ENCODE measurements around the gene PCSK2.

The PCSK2 gene

DNA sequence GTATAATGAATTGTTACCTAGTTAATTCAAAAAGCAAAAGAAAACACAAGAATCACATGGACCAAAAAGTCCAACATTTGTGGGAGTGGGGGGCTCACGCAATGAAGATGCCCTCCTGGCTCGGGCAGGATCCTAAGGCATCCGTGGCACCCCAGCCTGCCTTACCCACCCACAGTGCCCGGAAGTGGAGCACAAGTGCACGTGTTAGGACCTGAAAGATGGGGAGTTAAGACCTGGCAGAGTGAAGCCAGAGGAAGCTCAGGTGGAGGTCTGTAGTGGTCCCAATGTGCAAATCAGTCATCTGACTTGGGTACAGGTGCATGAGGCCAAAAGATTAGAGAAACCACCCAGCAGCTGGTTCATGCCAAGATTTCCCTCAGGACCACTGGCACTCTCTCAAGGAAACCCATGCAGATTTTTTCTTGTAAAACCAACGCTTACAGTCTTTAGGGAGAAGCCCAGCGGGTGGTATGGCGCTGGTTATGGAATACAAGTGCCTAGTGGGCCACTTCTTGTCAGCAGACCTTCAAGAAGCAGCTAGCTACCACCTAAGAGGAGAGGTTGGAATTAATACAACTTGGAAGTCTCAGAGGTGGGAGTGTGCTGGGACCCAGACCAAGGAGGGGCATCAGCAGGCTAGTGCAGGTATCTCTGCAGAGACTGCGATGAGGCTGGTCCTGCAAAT, 262.2 kb downstream of the PCSK2 start:
- DNase-seq, result no peak

- no peak for DNase-seq
Measured at GRCh38 chr20:17490501-17490900, 263.7 kb downstream of the PCSK2 start.

GRCh38 chr20:17491041-17491440, 264.2 kb downstream of the PCSK2 start:
- no peak for DNase-seq

GRCh38 chr20:17491488-17491887, 264.6 kb downstream of the PCSK2 start:
- no peak for DNase-seq

- DNase-seq, result no peak
Measured at GRCh38 chr20:17493173-17493572, 266.3 kb downstream of the PCSK2 start.

GRCh38 chr20:17494201-17494600, 267.4 kb downstream of the PCSK2 start:
- no peak for DNase-seq

- DNase-seq, result no peak
Measured at GRCh38 chr20:17495826-17496225, 269.0 kb downstream of the PCSK2 start.

DNA sequence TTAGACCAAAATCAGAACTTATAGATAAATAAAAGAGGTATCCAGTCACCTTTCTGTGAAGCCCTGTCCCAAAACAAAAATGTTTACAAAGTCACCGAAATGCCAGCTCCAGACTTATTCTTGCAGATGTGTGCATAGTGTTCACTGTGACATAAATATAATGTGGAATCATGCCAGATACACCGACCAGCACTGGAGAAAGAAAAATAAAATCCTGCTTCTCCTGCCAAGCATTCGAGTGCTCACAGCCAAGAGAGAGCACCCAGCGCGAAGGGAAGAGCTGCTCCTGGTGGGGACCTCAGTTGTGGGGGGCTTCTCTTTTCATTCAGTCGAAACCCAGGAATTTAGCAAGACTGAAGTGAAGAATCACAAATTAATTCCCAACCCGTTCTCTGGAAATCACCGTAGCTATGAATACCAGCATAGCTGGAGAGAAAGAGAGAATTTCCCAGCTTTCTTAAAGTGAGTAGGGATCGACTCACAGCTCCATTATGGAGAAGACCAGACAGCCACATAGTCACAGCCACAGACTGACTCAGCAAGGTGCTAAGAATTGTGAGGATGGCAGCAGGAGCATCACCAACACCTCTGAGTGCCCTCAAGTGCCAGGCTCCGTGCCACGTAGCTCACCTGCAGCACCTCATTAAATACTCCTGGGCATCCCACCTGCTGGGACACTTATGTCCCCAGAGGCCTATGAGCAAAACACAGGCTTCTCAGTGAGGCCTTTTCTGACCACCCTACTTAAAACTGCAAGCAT, 271.2 kb downstream of the PCSK2 start:
- DNase-seq, result no peak

DNA sequence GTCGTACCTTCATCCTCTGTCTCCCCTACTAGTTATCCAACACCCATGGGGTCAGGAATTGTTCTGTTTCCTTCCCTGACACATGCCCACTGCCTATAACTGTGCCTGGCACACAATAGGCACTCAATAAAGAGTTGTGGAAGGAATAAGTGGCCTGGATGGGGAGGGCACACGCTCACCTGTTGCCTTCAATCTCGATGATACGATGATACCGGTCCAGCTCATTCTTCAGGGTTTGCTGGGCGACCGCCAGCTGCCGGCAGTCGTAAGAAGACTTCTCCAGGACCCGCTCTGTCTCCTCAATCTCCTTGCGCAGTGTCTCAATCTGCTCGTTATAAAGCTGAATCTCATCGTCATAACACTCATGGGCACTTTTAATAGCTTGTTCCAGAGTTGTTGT, 271.8 kb downstream of the PCSK2 start:
- no peak for DNase-seq

DNA sequence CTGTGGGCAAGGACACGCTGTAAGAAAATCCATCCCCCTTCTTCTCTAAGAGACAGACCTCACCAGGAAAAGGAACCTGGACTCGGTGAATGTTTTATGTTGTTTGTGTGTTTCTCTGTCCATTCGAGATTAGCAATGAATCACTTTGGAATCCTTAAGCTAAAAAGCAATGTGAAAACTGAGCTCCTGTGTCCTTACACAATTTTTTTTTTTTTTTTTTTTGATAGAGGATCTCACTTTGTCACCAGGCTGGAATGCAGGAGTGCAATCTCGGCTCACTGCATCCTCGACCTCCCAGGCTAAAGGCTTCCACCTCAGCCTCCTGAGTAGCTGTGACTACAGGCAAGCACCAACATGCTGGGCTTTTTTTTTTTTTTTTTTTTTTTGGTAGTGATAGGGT, 272.2 kb downstream of the PCSK2 start:
- no peak for DNase-seq

DNA sequence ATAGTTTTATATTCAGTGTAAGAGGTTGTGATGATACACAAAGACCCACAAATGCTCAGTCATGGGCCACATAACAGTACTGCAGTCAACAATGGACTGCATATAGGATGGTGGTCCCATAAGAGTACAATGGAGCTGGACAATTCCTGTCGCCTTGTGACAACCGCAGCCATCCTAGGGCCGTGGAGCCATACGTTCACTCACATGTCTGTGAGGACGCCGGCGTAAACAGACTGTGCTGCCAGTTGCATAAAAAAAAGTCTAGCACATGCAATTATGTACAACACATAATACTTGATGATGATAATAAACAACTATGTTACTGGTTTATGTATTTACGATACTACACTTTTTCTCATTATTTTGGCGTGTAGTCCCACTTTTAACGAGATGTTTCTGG, 273.4 kb downstream of the PCSK2 start:
- no peak for DNase-seq

- DNase-seq, result no peak
Measured at GRCh38 chr20:17500826-17501225, 274.0 kb downstream of the PCSK2 start.

- no peak for DNase-seq
Measured at GRCh38 chr20:17501701-17502100, 274.9 kb downstream of the PCSK2 start.

DNA sequence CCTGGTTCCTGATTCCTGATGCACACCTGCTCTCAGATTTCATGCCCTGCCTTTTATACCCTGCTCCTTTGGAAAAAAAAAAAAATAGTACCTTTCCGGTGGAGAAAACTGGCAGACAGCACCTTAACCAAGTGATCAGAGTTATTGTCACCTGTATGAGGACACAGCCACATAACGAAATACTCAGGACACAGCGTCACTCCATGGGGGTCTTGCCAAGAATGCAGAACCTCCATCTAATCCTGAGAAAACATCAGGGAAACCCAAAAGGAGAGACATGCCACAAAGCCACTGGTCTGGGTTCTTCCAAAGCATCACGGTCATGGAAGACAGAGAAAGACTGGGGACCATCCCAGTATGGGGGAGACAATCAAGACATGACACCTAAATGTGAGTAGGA, 275.3 kb downstream of the PCSK2 start:
- no peak for DNase-seq

DNA sequence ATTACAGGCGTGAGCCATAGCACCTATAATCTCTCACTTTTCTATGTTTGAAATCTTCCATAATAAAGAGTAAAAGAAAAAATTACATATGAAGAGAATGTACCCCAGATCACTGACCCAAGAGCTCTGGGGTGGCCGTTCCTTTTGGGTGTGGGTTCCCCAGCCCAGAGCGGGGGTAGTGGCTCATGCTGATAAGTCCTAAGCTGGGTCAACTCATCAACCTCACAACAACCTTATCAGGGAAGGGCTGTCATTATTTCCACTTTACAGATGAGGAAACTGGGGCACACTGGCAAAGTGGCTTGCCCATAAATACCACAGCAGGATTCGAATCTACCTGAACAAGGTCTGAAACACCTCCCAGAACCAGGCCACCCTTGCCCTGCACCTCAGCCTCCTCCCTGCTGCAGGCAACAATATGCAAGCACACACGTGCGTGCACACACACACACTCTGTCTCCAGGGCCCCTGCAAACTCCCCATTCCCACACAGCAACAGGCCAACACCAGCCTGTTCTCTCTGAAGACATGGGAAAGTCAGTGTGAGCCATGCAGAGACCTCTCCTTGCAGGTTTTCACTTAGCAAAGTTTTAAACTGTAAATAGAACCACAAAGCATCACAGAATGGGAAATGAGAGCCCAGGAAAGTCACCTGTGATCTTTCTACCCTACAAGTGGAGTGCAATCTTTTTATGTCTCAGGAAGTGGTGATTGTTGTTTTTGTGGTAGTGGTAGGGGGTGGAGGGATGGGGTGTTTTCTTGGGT, 276.6 kb downstream of the PCSK2 start:
- DNase-seq, result no peak

DNA sequence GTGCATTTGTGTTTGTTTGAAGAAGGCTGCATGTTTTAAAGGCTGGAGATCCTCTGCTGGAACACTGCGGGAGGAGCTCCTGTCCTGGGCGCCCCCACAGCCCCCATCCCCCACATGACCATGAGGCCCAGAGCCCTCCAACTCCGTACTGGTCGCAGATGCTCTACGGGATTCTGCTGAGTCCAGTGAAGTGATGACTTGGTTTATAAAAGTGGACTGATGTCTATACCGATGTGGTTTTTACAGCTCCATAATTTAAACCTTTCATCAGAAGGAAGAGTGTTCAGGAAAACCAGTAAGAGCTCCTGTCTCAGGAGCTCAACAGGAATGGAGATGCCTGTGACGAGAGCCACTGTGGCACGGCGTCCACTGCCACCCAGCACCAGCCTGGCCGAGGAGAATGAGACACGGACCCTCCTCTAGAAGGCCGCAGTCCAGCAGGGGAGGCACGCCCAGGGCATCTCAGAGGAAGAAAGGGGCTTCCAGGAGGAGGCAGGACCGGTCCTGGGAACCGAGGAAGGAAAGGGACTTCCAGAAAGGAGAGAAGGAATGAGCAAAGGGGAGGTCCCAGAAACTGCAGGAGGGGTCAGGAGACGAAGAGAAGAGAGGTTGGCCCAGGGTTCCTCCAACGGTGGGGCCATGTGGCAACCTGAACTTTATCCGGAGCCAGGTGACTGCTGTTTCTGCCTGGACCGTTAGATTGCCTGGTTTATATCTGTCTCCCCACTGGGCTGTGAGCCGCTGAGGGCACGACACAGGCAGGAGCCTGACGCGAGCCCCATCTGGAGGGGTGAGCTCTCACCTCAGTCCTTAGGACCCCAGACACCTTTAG, 277.4 kb downstream of the PCSK2 start:
- DNase-seq, result no peak

DNA sequence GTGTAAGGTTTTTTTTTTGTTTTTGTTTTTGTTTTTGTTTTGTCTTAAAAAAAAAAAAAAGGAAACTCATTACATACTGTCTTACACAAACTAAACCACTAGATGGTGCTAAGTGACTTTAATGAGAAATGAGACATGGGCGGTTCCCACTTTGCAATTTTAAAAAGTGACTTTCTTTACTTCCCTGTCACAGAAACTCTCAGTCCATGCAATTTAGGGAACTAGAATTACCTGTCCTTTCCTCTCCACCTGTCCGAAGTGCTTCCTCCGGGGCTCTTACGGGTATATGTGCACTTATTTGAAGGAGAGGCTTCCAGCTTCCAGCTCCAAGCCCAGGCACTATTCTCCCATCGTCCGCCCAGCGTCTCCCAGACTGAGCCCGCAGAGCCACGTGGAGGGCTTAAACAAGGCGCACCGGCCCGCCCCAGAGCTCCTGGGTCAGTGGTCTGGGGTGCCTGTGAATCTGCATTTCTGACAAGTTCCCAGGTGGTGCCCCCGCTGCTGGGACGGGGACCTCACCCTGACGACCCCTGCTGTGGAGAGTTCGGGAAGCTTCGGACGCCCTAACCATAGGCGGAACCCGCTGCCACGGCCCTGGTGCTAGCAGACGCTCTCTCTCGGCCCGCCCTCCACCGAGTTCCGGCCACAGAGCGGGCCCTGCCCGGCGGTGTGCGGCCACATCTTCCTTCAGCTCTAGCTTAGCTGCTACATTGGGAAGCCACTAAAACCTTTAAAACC, 278.2 kb downstream of the PCSK2 start:
- peak; percentile 33 for DNase-seq

DNA sequence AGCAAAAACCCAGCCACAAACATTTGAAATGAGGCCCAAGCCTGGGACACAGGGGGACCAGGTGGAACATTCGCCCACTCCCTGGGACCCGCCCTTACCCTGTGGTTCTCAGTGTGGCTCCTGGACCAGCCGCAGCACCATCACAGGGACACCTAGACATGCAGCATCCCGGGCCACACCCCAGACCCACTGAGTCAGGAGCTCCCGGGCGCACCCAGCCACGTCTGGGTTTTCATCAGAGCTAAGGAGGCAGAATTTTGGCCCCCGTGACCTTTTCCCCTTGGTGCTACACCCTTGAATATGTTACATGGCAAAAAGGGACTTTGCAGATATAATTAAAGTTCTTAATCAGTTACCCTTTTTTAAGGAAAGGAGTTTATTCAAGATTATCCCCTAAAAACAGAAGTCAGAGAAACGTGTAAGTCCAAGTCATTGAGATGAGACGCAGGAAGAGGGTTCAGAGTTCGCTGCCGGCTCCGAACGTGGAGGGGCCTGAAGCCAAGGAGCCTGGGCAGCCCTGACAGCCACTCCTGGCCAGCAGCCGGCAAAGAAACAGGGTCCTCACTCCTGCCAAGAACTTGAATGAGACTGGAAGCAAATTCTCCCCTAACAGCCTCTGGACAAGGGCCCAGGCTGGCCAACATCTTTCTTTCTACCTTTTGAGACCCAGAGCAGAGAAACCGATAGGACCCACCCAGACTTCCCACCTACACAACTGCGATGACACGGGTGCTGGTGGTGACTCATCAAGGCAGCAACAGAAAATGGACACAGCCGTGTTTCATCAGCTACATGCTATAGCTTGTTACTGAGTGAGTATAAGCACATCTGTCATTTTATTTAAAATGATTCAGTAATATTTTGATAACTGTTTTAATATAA, 279.0 kb downstream of the PCSK2 start:
- DNase-seq, result peak; percentile 69

DNA sequence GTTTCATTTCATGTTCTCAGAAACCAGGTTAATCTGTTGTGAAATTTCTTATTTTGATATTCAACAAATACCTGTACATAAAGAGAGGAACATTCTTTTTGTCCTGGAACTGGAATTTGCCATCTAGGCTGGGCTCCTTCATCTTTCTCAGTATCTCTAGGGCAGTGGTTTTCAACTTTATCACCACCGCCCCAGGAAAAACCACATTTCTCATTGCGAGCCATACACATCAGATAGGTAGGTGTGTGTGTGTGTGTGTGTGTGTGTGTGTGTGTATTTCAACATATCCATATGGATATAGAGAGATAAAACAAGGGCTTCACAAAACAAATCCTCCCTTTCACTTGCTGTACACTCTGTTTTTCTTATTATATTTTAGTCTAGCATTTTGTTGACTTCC, 280.2 kb downstream of the PCSK2 start:
- DNase-seq, result no peak

DNA sequence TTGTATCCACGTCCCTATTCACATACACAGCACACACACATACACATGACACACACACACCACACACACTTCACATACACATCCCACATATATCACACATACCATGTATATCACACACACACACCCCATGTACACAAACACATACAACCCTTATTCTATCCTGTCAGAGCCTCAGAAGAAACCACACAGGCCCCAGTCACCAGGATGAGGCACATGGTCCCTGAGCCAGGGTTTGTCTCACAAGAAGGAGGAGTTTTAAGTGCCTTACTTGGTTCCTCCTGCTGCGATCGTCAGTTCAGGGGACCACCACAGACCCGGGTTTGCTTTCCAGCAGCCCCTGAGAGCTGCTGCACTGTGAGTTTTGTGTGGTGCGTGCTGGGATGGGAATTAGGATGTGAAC, 280.7 kb downstream of the PCSK2 start:
- no peak for DNase-seq

DNA sequence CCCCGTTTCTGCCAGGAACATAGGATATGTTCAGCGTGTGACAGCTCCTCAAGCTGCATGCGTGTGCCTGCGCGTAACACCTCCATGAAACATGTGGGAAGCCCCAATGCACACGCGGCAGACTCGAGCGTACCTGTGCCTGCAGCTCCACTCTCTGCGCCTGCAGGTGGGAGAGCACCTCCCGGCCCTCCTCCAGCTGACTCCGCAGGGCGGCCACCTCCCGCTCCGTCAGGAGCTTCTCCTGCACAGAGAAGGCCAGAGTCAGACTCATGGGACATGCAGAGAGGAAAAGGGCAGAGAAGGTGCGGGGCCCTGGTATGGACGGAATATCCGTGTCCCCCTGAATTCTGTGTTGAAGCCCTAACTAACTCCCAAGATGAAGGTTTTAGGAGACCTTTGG, 281.9 kb downstream of the PCSK2 start:
- no peak for DNase-seq
